ENCODE results near the gene CDH13. TPM values are rescaled to one million over a fixed set of nuclear protein-coding genes. Genes with fewer than 3 reads are reported as not detected.
A peak's percentile ranks its signal among the peaks of the same experiment; 100 is the strongest.

CDH13 gene
- total RNA-seq, 1 donor from 2014 or later = 46.4 TPM

- DNase-seq (ENCODE audit: extremely low spot score, unreplicated experiment) = no peak
- no peak for TF ChIP-seq CTCF (conservative IDR thresholded peaks at IDR 0.05)
- Mint-ChIP-seq H3K27ac (no peak overlapping the region), H3K4me3 (no peak overlapping the region), H3K4me1 (ENCODE audit: unreplicated experiment) (peaks cover 8% of the 10 kb centered on the region), H3K9me3 (peaks cover 19% of the 10 kb centered on the region), H3K27me3 (peaks cover 8% of the 10 kb centered on the region), H3K36me3 (no peaks in the 10 kb centered on the region)
Observed at GRCh38 chr16:82601989-82602640, 24.7 kb upstream of the CDH13 start.

DNA sequence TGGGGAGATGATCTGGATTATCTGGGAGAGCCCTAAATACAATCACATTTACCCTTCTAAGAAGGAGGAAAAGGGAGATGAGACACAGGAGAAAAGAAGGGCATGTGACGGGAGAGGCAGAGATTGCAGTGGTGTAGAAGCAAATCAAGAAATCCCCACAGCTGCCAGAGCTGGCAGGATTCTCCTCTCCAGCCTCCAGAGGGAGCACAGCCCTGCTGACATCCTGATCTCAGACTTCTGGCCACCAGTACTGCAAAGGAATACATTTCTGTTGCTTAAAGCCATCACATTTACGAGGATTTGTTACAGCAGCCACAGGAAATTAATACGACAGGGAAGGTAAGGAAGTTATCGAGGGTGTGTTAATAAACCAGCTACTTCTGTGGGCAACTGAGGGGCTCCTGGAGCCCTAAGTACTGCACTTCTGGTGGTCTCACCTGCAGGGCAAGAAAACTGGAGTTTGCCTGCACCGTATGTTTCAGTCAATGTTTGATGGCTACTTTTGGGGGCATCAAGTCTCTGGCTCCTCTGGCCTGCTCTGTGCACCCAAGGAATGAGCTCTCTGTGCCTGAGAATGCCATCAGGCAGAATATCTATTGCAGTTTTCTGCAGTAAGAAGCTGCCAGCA is 22.9 kb upstream of the CDH13 start:
- no peaks in the 10 kb centered on the region for H3K36me3 Mint-ChIP-seq
- no peak for DNase-seq (ENCODE audit: extremely low spot score, unreplicated experiment)
- H3K27me3 Mint-ChIP-seq = peaks cover 8% of the 10 kb centered on the region
- H3K4me3 Mint-ChIP-seq = no peak overlapping the region
- peaks cover 10% of the 10 kb centered on the region for H3K9me3 Mint-ChIP-seq
- no peak overlapping the region for H3K27ac Mint-ChIP-seq
- H3K4me1 Mint-ChIP-seq (ENCODE audit: unreplicated experiment) = peaks cover 8% of the 10 kb centered on the region
- TF ChIP-seq CTCF (conservative IDR thresholded peaks at IDR 0.05) = peak; percentile 77

- Mint-ChIP-seq H3K9me3 (peaks cover 5% of the 10 kb centered on the region), H3K27ac (no peak overlapping the region), H3K4me3 (no peak overlapping the region), H3K27me3 (peaks cover 8% of the 10 kb centered on the region), H3K36me3 (no peaks in the 10 kb centered on the region), H3K4me1 (ENCODE audit: unreplicated experiment) (peaks cover 8% of the 10 kb centered on the region)
- DNase-seq (ENCODE audit: extremely low spot score, unreplicated experiment) = no peak
- no peak for TF ChIP-seq CTCF (conservative IDR thresholded peaks at IDR 0.05)
Observed at GRCh38 chr16:82605076-82605475, 21.7 kb upstream of the CDH13 start.

DNA sequence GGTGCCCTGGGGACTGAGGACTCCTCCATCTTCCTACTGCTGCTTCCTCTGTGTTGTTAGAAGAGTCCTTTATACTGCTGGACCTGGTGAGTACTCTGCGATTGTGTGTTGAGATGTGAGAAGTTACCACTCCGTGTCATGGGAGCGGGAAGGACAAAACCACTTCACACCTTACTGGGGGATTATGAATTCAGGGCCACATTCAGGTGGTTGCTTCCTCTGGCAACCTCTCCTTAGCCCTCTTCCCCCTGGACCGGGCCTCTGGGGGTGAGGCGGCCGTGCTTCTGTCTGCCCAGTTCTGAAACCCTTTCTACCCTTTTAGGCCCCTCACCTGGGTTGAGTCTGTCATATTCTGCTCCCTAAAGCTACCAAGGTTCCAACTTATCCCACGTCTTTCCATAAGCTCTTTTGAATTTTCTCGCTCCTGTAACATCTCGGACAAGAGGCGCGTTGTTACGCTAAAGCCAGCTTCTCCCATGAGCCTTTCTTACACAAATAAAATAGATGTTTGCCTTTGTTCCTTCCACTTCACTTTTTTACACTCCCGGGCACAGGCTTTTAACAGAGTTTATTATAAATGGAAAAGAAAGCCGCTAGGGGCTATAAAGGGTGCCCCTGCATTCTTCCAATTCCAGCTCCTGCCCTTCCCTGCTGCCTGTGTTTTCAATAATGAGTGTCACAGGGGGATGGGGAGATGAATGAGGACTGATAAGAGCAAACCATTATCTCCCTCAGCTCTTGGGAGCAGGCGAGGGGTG is 20.7 kb upstream of the CDH13 start:
- Mint-ChIP-seq H3K27me3 (peaks cover 8% of the 10 kb centered on the region), H3K9me3 (no peaks in the 10 kb centered on the region), H3K36me3 (no peaks in the 10 kb centered on the region), H3K4me3 (no peak overlapping the region), H3K27ac (peak overlapping the region; percentile 31), H3K4me1 (ENCODE audit: unreplicated experiment) (peaks cover 8% of the 10 kb centered on the region)
- peak; percentile 18 for TF ChIP-seq CTCF (conservative IDR thresholded peaks at IDR 0.05)
- no peak for DNase-seq (ENCODE audit: extremely low spot score, unreplicated experiment)

GRCh38 chr16:82609140-82609539 is 17.6 kb upstream of the CDH13 start:
- no peak for TF ChIP-seq CTCF (conservative IDR thresholded peaks at IDR 0.05)
- Mint-ChIP-seq H3K4me1 (ENCODE audit: unreplicated experiment) (peaks cover 8% of the 10 kb centered on the region), H3K36me3 (no peaks in the 10 kb centered on the region), H3K27ac (no peak overlapping the region), H3K4me3 (no peak overlapping the region), H3K9me3 (no peaks in the 10 kb centered on the region), H3K27me3 (peaks cover 23% of the 10 kb centered on the region)
- no peak for DNase-seq (ENCODE audit: extremely low spot score, unreplicated experiment)
